T-helper 1 cell treated with Interleukin-12 subunit alpha and Interleukin-12 subunit beta and Interleukin-4 antibody, amounts not matched to agents 30 ng/mL and 1 ng/mL, for 36 hours (primary cell): ENCODE data around the gene TUT1. TPM values are rescaled to one million over a fixed set of nuclear protein-coding genes. Genes with fewer than 3 reads are reported as not detected.
"Not testable (repeated sequence)": the region's sequence is repeated elsewhere in the genome, so short reads cannot be mapped to it uniquely, and the experiment has no call there.

Experiments used
- intact Hi-C: fragments of 100-400 bp; cut with micrococcal nuclease; formaldehyde crosslinking; loops from one replicate; pipeline ENCODE4 v1.15.1; 2024
- total RNA-seq: library from RNA; stranded (reverse); gene quantifications from 2 replicates; pipeline ENCODE4 v1.2.3, GENCODE V29; 2022

Gene TUT1
- total RNA-seq, 1 donor from 2014 or later, result 24.2 TPM

DNA sequence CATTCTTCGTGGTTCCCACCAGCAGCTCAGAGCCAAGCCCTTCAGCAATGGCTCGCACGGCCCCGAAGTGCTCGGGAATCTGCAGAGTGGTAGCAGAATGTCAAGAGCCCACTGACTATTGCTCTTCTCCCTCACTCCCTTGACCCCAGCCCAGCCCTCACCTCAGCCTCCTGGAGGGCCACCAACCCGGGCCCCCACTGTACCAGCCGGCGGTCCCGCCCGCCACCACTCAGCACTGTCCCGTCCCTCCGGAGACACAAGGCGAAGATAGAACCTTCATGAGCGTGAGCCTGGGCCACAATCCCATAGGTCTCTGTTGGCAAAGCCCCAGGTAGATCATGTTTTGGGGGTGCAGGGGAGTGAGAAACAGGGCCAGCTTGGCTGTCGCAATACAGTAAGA lies 14.6 kb upstream of the TUT1 start:
- intact Hi-C loops, result no loop called here

DNA sequence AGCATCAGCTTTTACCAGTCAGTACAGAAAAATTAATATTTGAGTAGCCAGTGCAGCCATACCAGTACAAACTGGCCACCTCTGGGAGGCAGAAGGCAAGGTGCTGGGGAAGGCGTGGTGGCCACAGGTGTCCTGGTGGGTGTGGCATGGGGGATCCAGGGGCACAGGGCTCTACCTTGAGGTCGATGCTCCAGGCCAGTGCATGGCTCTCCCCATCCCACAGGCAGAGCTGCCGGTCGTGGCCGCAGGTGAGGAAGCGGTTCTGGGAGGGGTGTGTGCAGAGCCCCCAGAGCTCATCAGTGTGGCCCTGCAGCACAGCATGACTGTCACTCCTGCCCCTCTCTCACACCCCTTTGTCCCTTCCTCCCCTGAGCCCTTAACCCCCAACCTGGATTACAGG lies 14.1 kb upstream of the TUT1 start:
- intact Hi-C loops, result no loop called here

DNA sequence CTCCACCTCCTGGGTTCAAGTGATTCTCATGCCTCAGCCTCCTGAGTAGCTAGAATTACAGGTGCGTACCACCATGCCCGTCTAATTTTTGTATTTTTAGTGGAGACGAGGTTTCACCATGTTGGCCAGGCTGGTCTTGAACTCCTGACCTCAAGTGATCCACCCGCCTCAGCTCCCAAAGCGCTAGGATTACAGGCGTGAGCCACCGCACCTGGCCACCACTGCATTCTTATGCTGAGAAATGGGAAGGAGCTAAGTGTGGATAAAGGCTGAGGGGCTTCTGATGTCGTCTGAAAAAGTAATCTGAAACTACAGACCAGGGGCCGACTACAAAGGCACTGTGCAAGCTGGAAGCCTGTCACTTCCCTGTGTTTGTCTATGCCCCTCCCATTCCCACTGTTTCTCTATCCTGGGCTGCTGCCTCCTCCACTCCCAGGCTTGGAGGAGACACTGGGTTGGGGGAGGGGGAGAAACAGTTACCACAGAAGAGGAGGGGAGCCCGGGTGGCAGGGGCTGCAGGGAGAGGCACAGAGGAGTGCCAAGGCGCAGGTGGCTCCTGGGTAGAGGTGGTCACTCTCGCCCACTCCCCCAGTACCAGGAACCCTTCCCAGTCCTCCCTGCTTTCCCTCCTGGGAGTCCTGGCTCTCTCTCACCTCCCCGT lies 13.3 kb upstream of the TUT1 start:
- intact Hi-C loops, result no loop called here

DNA sequence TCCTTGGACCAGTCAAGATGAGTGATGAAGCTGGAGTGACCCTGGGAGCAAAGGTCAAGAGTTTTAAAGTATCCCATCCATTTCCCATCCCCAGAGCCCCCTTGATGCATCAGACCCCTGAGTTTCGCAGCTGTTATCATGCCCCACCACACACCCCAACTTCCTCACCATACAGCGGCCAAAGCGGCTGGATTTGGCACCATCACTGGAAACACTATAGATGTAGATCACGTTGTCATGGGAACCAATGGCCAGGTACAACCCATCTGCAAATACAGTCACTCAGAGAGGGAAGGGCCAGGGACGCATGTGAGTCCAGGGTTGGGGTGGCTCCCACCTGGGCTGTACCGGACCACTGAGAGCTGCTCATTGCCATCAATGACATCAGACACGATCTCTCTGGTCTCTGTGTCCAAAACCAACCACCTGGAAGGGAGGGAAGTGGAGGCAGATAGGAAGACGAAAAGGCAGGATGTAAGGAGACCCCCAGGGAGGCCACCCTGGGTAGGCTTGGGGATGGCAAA lies 12.5 kb upstream of the TUT1 start:
- intact Hi-C loops, result no loop called here

DNA sequence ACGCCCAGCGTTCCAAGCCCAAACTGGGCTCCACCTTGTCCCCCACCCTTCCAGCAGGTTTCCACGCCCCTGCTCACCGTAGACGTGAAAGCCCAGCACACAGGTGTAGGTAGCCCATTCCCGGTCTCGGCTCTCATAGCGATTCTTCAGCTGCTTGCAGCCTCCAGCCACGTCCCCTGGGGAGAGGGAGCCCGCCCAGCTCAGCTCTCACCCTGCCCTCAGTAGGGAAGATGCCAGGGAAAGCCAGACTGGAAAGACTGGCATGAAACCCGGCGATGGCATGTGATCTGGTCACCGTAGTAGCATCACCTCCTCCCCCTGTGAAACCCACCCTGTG lies 11.7 kb upstream of the TUT1 start:
- intact Hi-C loops, result no loop called here

DNA sequence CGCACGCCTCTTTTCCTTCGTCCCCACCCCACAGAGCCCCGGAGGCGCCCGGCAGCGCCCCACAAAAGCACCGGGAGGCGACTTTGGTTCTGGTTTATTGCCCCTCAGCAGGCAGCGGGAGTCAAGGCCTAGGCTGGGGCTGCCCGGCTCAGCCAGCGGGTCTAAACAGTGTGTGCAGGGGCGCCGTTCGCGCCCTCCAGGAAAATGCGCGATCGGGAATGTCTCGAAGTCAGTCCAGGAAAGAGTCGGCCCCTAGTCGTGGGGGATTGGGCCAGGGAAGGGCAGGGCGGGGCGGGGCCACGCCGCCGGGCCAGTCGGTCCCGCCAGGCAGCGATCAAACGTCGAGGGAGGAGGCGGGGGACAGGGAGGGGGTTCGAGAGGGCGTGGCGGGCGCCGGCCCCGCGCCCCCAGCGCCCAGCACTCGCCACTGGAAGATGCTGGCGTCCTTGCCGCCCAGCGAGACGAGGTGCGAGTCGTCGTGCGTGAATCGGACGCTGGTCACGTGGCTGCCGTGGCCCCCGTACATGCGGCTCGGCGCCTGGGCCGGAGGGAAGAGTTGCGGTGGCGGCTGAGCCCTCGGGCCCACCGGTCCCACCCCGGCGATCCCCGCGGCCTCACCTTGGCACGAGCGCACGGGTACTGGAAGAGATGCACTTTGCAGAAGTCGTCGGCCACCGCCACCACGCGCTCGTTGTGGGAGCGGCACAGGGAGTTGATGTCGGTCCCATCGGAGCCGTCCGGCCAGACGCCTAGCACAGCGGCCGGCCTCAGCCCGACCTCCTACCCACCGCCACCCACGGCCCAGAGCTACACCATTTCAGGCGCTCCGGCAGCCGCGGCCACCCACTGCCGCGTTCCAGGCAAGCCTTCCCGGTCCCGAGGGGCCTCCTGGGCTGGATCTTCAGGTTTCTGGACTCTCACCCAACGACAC lies 11.1 kb upstream of the TUT1 start:
- intact Hi-C loops, result no loop called here

DNA sequence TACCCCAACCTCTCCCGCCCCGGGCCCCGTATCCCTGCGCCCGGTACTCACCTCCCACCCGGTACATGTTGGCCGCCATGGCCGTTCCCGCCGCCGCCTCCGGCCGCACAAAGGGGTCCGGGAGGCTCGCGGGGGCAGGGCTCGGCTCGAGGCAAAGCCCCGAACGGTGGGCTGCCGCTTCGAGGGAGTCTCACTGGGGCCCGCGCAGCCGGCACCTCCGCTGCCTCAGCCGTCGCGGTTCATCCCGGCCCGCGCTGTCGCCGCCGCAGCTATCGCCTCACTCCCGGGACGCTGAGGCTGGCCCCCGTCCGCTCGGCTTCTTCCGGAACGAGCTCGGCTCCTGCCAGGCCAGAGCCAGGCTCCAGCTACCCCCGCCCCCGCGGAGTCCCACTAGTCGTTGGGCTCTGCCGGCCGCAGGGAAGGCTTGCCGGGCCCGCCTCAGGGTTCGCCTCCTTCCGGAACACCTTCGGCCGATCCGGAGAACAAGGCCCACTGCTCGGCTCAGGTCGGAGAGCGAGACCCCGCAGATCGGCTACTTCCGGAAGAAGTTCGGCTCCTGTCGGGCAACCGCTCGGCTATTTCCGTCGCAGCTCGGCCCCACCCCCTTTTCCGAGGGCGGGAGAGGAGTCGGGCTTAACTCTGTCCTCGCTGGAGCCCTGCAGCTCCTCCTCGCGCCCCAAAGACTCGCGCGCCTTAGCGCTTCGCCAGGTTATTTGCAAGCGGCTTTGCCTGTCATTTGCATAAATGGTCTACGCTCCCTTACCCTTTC lies 10.2 kb upstream of the TUT1 start, which contains the start of gene MTA2:
TSS of gene MTA2 (minus strand) at position 494 of the 769 bp plus-strand sequence. CDS start at position 79, 415 bp downstream.
- intact Hi-C loops, result loop anchor here (1.0 kb wide), 3 partner anchors 11 to 240 kb away; partner anchors contain the start of genes C11orf98, CSKMT and EML3

DNA sequence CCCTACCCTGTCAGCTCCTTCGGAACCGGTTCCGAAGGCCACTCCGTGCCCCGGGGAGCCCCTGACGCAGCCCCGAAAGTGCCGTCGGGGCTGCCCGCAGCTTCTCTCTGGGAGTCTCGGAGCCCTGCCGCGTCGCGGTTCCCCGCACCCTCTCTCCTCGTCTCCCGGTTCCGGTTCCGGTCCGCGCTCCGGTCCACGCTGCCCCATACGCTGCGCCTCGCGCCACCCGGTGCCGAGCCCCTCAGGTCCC lies 9.7 kb upstream of the TUT1 start:
- intact Hi-C loops, result loop anchor here (1.0 kb wide), 3 partner anchors 11 to 240 kb away; partner anchors contain the start of genes C11orf98, CSKMT and EML3

DNA sequence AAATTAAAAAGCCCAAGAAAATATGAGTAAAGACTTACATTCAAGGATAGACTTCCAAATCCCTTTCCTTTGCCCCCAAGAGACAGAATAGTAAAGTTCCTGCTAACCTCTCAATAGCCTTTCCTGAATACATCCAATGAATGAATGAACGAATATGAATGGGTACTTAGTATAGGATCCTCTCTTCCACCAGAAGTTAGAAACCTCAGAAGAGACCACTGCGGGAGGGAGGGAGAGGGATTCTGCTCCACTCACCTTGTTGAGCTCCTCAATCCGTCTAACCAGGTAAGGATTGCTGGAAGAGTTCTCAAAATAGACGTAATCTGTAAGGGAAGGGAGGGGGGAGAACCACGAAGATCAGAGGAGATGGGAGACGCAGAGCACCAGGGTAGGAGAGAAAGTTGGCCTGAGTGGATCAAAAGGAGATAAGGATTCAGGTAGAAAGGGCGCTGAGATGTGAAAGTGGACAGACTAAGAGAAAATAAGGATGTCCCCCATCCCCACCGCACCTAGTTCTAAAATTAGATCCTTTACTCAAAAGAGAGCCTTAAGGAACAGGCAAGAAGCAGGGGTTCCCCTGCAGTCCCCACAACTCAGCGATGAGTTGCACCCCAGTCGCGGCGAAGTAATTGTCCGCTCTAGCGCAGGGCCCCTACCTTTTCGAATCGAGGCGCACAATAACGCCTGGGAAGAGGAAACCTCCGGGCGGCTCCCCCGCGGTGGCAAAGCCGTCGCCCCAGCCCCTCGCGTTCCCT lies 9.2 kb upstream of the TUT1 start:
- intact Hi-C loops, result loop anchor here (1.0 kb wide), 3 partner anchors 12 to 241 kb away; partner anchors contain the start of genes C11orf98, CSKMT and EML3

DNA sequence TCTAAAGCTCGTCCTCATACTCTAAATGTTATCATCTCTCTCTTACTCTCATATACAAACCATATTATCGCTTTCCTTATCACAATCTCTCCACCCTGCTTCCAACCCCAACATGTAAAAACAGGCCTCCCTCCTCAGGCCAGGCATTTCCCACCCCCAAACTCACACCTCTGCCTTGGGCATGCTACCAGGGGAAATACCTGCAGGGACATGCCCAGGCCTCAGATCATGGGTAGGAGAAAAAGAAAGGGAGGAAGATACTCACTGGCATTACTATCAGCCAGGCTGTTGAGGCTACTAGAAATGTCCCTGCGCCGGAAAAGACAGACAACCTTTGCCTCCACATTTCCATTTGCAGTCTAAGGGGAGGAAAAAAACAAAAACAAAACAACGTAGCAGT lies 8.6 kb upstream of the TUT1 start:
- intact Hi-C loops, result loop anchor here (1.0 to 10.0 kb wide), 16 partner anchors 9 to 1585 kb away; partner anchors contain the start of genes GANAB, HNRNPUL2, INTS5 and STIP1

DNA sequence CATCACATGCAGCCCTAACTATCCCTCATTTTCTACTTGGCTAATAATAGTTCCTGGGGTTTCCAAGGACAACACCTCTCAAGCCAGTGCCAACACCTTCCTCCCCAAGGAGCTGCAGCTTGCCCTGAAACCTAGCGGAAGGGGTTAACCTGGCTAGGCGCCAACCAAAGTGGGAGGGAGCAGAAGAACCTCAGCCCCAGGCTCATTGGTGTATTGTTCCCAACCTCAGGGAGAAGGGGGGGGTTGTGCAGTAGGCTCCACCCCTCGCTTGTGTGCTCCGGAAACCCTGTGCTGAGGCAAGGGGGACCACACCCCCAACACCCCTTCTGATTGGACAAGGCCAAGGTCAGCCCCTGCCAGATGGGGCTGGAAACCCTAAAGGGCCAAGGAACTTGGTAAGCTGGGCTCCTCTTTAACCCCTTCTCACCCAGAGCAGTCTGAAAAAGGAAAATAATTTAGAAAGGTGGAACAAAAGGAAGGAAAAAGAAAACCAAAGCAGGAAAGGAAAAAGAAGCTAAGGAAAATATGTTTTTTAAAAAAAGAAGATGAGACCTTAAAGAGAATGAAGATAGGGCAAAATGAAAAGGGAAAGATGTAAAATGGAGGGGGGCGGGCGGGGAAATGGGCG lies 7.9 kb upstream of the TUT1 start:
- intact Hi-C loops, result loop anchor here (1.0 to 10.0 kb wide), 16 partner anchors 8 to 1586 kb away; partner anchors contain the start of genes GANAB, HNRNPUL2, INTS5 and STIP1

DNA sequence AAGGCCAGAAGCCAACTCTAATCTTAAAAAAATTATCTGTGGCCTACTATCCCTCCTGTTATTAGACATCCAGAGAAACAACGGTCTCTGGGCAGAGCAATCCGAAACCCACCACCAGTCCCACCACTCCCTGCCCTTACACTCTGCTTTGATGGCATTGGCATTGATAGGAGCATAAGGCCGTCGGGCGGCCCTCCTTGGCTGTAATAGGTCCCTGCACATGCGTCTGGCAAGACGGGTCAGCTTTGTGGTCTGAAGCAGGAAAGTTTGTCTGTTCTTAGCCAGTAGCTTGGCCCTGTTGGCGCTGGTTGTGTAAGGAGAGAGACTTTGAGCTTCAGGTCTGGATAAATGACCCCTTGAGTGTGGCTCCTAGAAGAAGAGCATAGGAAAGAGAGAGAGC lies 3.8 kb upstream of the TUT1 start:
- intact Hi-C loops, result loop anchor here (10.0 kb wide), 1 partner anchor 1590 kb away; the partner anchor contains the start of gene STIP1

DNA sequence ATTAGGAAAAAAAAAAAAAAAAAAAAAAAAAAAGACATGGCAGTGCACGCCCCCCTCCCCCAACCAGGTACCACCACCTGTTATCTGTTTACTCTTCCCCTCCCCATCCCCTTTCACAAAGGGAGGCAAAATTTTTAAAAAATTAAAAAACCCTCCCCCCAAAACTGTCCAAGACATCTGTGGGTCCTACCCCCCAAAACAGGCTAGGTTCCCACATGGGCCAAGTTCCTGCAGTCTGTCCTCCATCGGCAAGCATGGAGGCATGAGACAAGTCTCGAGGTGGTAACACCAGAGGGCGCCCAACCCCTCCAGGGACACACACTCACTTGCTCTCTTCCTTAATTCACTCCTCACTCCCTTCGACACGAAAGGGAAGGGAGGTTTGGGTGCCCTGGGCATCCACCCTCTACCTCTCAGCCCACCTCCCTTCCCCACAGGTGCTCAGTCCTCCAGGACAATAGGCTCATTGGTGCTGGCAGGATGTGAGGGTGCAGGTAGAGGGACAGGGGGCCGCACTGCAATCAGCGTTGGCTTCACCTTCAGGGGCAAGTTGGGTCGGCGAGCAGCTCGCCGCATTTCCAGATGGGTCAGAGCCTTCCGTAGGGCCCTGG lies 2.2 kb upstream of the TUT1 start:
- intact Hi-C loops, result loop anchor here (1.0 to 10.0 kb wide), 2 partner anchors 101 to 1591 kb away; partner anchors contain the start of gene STIP1

DNA sequence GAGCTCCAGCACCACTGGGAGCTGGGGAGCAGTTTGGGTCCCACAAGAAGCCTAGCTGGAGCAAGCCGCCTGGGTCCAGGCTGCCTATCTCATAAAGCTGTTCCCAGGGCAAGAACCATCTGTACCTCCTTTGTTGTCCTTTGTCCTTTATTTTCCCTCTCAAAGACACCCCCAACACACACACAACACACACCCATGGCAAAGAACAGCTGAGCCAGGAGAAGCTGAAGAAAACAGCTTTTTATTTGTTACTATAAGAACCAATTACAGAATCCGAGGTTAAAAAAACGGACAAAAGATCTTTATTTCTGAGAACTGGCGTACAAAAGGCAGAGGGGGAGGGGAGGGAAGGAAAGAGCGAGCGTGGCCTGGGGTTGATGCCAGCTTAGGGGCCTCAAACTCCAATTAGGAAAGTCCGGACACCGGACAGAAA lies 1.7 kb upstream of the TUT1 start:
- intact Hi-C loops, result loop anchor here (1.0 to 10.0 kb wide), 2 partner anchors 101 to 1592 kb away; partner anchors contain the start of gene STIP1

DNA sequence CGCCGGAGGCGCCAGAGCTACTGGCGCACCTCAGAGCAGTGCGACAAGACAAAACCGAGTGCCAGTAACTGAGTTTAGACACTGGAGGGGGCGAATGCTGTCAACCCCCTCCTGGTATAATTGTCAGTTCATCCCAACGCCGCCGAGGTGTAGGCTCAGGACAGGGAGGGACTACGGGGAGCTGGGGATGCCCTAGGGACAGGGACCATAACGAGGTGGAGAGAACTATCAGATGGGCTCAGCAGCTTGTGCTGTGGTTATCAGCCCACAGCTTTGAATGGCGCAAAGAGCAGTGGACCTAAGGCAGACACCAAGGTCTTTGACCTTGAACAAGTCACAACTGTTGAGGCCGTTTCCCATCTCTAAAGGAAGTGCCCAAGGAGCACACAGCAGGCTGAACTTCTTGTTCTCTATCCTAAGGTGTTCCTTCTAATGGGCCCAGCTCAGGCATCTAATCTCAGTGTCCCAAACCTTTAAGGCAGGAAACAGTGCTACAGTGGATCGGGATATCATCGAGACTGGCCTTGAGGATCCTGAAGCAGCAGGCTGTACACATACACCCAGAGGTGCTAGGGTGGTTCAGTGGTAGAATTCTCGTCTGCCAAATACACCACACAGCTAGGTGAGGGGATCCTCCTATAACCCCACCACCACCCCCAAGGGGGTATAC lies 958 bp upstream of the TUT1 start:
- intact Hi-C loops, result loop anchor here (10.0 kb wide), 1 partner anchor 1593 kb away; the partner anchor contains the start of gene STIP1

DNA sequence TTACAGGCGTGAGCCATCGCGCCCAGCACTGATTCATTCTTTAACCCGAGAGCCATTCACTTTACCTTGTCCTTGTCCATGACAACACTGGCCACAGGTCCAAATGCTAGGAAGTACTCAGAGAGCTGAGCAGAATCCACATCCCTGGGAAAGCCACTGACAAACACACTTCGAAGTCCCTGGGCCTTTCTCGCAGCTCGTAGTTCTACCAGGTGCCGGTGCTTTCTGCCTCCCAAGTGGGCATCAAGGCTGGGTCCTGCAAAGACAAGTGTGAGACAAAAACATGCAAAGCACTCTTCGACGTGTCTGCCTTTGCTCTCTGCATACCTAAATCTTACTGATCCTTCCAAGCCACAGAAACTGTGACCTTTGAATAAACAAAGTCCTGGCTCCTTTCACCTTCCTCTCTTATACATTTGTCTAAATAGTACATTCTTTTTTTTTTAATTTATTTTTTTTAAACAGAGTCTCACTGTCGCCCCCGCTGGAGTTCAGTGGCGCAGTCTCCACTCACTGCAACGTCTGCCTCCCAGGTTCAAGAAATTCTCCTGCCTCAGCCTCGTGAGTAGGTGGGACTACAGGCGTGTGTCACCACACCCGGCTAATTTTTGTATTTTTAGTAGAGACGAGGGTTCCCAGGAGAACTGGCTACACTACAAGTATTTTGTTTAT lies 2.2 kb downstream of the TUT1 start:
- intact Hi-C loops, result no loop called here

DNA sequence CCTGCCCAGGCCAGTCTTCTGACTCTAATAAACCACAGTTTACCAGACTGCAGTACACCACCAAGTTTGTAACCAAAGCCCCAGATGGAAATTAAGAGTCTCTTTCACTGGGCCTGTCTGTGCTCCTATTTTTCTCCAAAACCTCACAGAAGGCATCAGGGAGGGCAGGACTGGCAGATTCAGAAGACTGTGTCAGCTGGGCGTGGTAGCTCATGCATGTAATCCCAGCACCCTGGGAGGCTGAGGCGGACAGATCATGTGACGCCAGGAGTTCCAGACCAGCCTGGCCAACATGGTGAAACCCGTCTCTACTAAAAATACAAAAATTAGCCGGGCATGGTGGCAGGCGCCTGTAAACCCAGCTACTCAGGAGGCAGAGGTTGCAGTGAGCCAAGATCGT lies 6.0 kb downstream of the TUT1 start:
- intact Hi-C loops, result not testable (repeated sequence)

DNA sequence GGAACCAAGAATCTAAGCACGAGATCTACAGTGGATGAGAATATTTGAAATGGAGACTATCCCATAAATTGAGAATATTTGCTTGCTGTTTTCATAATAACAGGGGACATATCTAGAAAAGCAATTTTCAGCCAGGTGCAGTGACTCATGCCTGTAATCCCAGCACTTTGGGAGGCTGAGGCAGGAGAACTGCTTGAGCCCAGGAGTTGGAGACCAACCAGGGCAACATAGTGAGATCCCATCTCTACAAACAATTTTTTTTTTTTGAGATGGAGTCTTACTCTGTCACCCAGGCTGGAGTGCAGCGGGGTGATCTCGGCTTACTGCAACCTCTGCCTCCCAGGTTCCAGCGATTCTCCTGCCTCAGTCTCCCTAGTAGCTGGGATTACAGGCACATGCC lies 9.6 kb downstream of the TUT1 start:
- intact Hi-C loops, result not testable (repeated sequence)
